Nephron (organoid): ENCODE results near the gene DCPS.
"Not testable (repeated sequence)": the region's sequence is repeated elsewhere in the genome, so short reads cannot be mapped to it uniquely, and the experiment has no call there.

Source experiments
- H3K27ac Mint-ChIP-seq, 3 experiments: 2 replicates each; pipeline ENCODE4 v1.8.0; 2020; ENCODE audit warnings: mixed read lengths in 3 of 3, mild to moderate bottlenecking in 2 of 3, moderate library complexity in 1 of 3
- H3K27me3 Mint-ChIP-seq: 2 replicates; pipeline ENCODE4 v1.8.0; 2021; ENCODE audit warnings: low read depth, mild to moderate bottlenecking, moderate library complexity, mixed read lengths
- H3K36me3 Mint-ChIP-seq: 2 replicates; pipeline ENCODE4 v1.8.0; 2020; ENCODE audit warnings: low read depth, mixed read lengths
- H3K4me1 Mint-ChIP-seq: 2 replicates; pipeline ENCODE4 v1.8.0; 2020; ENCODE audit warnings: mixed read lengths
- H3K4me3 Mint-ChIP-seq, 3 experiments: 2 replicates each; pipeline ENCODE4 v1.8.0; 2020; ENCODE audit warnings: mild to moderate bottlenecking in 3 of 3, mixed read lengths in 3 of 3, moderate library complexity in 2 of 3
- H3K9me3 Mint-ChIP-seq: 2 replicates; pipeline ENCODE4 v1.8.0; 2020; ENCODE audit warnings: mixed read lengths
- CTCF ChIP-seq, 3 experiments: fragments of 200-600 bp; sonication (generic); IDR thresholded peaks; one replicate each; pipeline ENCODE4 v1.5.0; 2021; ENCODE audit warnings: antibody characterized with exemption in 3 of 3; ENCODE audit not compliant: unreplicated experiment in 3 of 3

DCPS gene

GRCh38 chr11:126366064-126366822, 62.4 kb downstream of the DCPS start:
- no peak for TF ChIP-seq CTCF (IDR thresholded peaks at IDR 0.05; ENCODE audit: unreplicated experiment in 3 of 3)
- peak overlapping the region; percentile 58 to 64 (median 60) for H3K4me3 Mint-ChIP-seq
- peak overlapping the region; percentile 89 to 97 (median 95) for H3K27ac Mint-ChIP-seq
- no peaks in the 10 kb centered on the region for H3K36me3 Mint-ChIP-seq
- H3K4me1 Mint-ChIP-seq = peaks cover 40% of the 10 kb centered on the region
- no peaks in the 10 kb centered on the region for H3K27me3 Mint-ChIP-seq
- H3K9me3 Mint-ChIP-seq = no peaks in the 10 kb centered on the region

GRCh38 chr11:126366823-126367654, 63.2 kb downstream of the DCPS start:
- H3K9me3 Mint-ChIP-seq, H3K36me3 Mint-ChIP-seq, H3K27me3 Mint-ChIP-seq: not testable (repeated sequence)
- peak overlapping the region; percentile 89 to 97 (median 95) for H3K27ac Mint-ChIP-seq
- peaks cover 36% of the 10 kb centered on the region for H3K4me1 Mint-ChIP-seq
- H3K4me3 Mint-ChIP-seq = peak overlapping the region in 2 of 3 experiments; percentile 15 to 60

GRCh38 chr11:126367806-126368205, 63.9 kb downstream of the DCPS start:
- not testable (repeated sequence) for H3K36me3 Mint-ChIP-seq, H3K4me3 Mint-ChIP-seq, H3K9me3 Mint-ChIP-seq, H3K27ac Mint-ChIP-seq, H3K27me3 Mint-ChIP-seq
- peaks cover 33% of the 10 kb centered on the region for H3K4me1 Mint-ChIP-seq

GRCh38 chr11:126368336-126369119, 64.7 kb downstream of the DCPS start:
- not testable (repeated sequence) for H3K4me3 Mint-ChIP-seq, H3K27ac Mint-ChIP-seq, H3K36me3 Mint-ChIP-seq, H3K27me3 Mint-ChIP-seq, H3K9me3 Mint-ChIP-seq
- H3K4me1 Mint-ChIP-seq = peaks cover 32% of the 10 kb centered on the region

GRCh38 chr11:126370016-126370415, 66.2 kb downstream of the DCPS start:
- H3K27me3 Mint-ChIP-seq = no peaks in the 10 kb centered on the region
- peak overlapping the region in 1 of 3 experiments; percentile 15 for H3K27ac Mint-ChIP-seq
- no peaks in the 10 kb centered on the region for H3K9me3 Mint-ChIP-seq
- H3K36me3 Mint-ChIP-seq = no peaks in the 10 kb centered on the region
- H3K4me1 Mint-ChIP-seq = peaks cover 38% of the 10 kb centered on the region
- no peak overlapping the region for H3K4me3 Mint-ChIP-seq
- TF ChIP-seq CTCF (IDR thresholded peaks at IDR 0.05; ENCODE audit: unreplicated experiment in 3 of 3) = no peak

GRCh38 chr11:126371595-126371994, 67.7 kb downstream of the DCPS start:
- Mint-ChIP-seq H3K36me3 (no peaks in the 10 kb centered on the region), H3K27ac (no peak overlapping the region), H3K4me1 (peaks cover 41% of the 10 kb centered on the region), H3K27me3 (no peaks in the 10 kb centered on the region), H3K4me3 (no peak overlapping the region), H3K9me3 (no peaks in the 10 kb centered on the region)
- no peak for TF ChIP-seq CTCF (IDR thresholded peaks at IDR 0.05; ENCODE audit: unreplicated experiment in 3 of 3)

- H3K27me3 Mint-ChIP-seq, H3K4me3 Mint-ChIP-seq, H3K9me3 Mint-ChIP-seq, H3K36me3 Mint-ChIP-seq: not testable (repeated sequence)
- peak overlapping the region in 1 of 3 experiments; percentile 7 for H3K27ac Mint-ChIP-seq
- peaks cover 35% of the 10 kb centered on the region for H3K4me1 Mint-ChIP-seq
Measured at GRCh38 chr11:126373389-126374066, 69.7 kb downstream of the DCPS start.

- H3K9me3 Mint-ChIP-seq, H3K4me3 Mint-ChIP-seq, H3K27me3 Mint-ChIP-seq, H3K36me3 Mint-ChIP-seq: not testable (repeated sequence)
- H3K4me1 Mint-ChIP-seq = peaks cover 42% of the 10 kb centered on the region
- H3K27ac Mint-ChIP-seq = peak overlapping the region in 1 of 3 experiments; percentile 23
Measured at GRCh38 chr11:126374562-126375300, 70.9 kb downstream of the DCPS start.
